Activated CD8-positive, alpha-beta T cell treated with anti-CD3 and anti-CD28 coated beads, Interleukin-2, amount 10 ng/mL, durations not matched to agents 7 days and 5 days (primary cell): ENCODE measurements around the gene LRRC52. TPM values are rescaled to one million over a fixed set of nuclear protein-coding genes. Genes with fewer than 3 reads are reported as not detected.

ENCODE experiments used
- ATAC-seq: fragments of 150-1000 bp; cut with Tn5 transposase; one replicate; pipeline ENCODE4 v1.10.0; 2021; ENCODE audit warnings: moderate library complexity
- CTCF ChIA-PET: fragments of 350-600 bp; sonication (Branson Sonifier 250); formaldehyde crosslinking; loops from one replicate; lab custom pipeline; 2021; ENCODE audit warnings: antibody characterized with exemption; lab: Charles Lee
- POLR2A ChIA-PET: fragments of 350-600 bp; sonication (Branson Sonifier 250); formaldehyde crosslinking; loops from one replicate; lab custom pipeline; 2021; ENCODE audit warnings: antibody characterized with exemption; lab: Charles Lee
- DNase-seq: peaks from one replicate; pipeline ENCODE4 v3.0.0-alpha.2; 2020
- H3K27ac Mint-ChIP-seq: one replicate; pipeline ENCODE4 v1.8.0; 2021; ENCODE audit warnings: mild to moderate bottlenecking, mixed read lengths
- H3K27me3 Mint-ChIP-seq: one replicate; pipeline ENCODE4 v1.8.0; 2021; ENCODE audit warnings: low read depth, mixed read lengths
- H3K36me3 Mint-ChIP-seq: one replicate; pipeline ENCODE4 v1.8.0; 2021; ENCODE audit warnings: low read depth, mixed read lengths
- H3K4me1 Mint-ChIP-seq: one replicate; pipeline ENCODE4 v1.8.0; 2021; ENCODE audit warnings: low read depth, mixed read lengths
- H3K4me3 Mint-ChIP-seq: one replicate; pipeline ENCODE4 v1.8.0; 2021; ENCODE audit warnings: mild to moderate bottlenecking, mixed read lengths
- H3K9me3 Mint-ChIP-seq: one replicate; pipeline ENCODE4 v1.8.0; 2022; ENCODE audit warnings: mixed read lengths; ENCODE audit not compliant: insufficient read depth
- total RNA-seq, 2 experiments: library from RNA; stranded (reverse); gene quantifications; one replicate each; pipeline ENCODE4 v1.2.3, GENCODE V29; 2021

The LRRC52 gene
- total RNA-seq, result not detected

- no peak within 1 kb of the TSS for H3K27ac Mint-ChIP-seq
Observed at GRCh38 chr1:165543532-165544438, at the start of gene LRRC52. LRRC52 (plus strand) TSS chr1:165544000; CDS start chr1:165544297, 297 bp downstream.

GRCh38 chr1:165494949-165495857, 48.6 kb upstream of the LRRC52 start:
- POLR2A ChIA-PET, result no interaction called here
- no peak for DNase-seq
- no peaks in the 10 kb centered on the region for H3K9me3 Mint-ChIP-seq
- CTCF ChIA-PET, result interaction anchor here (1.1 kb wide), 1 partner anchor 102 kb away, joined by 3 read pairs; no protein-coding TSS in a partner anchor
- ATAC-seq, result no peak
- no peak overlapping the region for H3K4me3 Mint-ChIP-seq
- no peaks in the 10 kb centered on the region for H3K36me3 Mint-ChIP-seq
- no peak overlapping the region for H3K27ac Mint-ChIP-seq
- no peaks in the 10 kb centered on the region for H3K4me1 Mint-ChIP-seq
- peaks cover 7% of the 10 kb centered on the region for H3K27me3 Mint-ChIP-seq

More at GRCh38 chr1:165543532-165544438, at the start of gene LRRC52:
- Mint-ChIP-seq H3K4me1 (no peaks in the 10 kb centered on the region), H3K36me3 (no peaks in the 10 kb centered on the region), H3K9me3 (no peaks in the 10 kb centered on the region), H3K4me3 (no peak within 1 kb of the TSS), H3K27me3 (peaks cover 28% of the 10 kb centered on the region)
- CTCF ChIA-PET, result no interaction called here
- POLR2A ChIA-PET, result no interaction called here
- no peak for ATAC-seq
- DNase-seq, result no peak

- peaks cover 7% of the 10 kb centered on the region for H3K27me3 Mint-ChIP-seq
- H3K9me3 Mint-ChIP-seq, result no peaks in the 10 kb centered on the region
- no peak overlapping the region for H3K27ac Mint-ChIP-seq
- ATAC-seq (no peak), DNase-seq (no peak)
- no peaks in the 10 kb centered on the region for H3K4me1 Mint-ChIP-seq
- ChIA-PET POLR2A (no interaction called here), CTCF (no interaction called here)
- H3K36me3 Mint-ChIP-seq, result no peaks in the 10 kb centered on the region
- H3K4me3 Mint-ChIP-seq, result no peak overlapping the region
Observed at GRCh38 chr1:165495858-165496205, 48.0 kb upstream of the LRRC52 start.

- Mint-ChIP-seq H3K4me1 (no peaks in the 10 kb centered on the region), H3K4me3 (no peak overlapping the region), H3K9me3 (no peaks in the 10 kb centered on the region), H3K27me3 (peaks cover 7% of the 10 kb centered on the region), H3K36me3 (no peaks in the 10 kb centered on the region), H3K27ac (no peak overlapping the region)
- DNase-seq (no peak), ATAC-seq (no peak)
- CTCF ChIA-PET, result no interaction called here
- POLR2A ChIA-PET, result no interaction called here
Observed at GRCh38 chr1:165496501-165496900, 47.3 kb upstream of the LRRC52 start.

- ATAC-seq, result no peak
Observed at GRCh38 chr1:165497069-165498013, 46.5 kb upstream of the LRRC52 start.

GRCh38 chr1:165501330-165501969, 42.4 kb upstream of the LRRC52 start:
- Mint-ChIP-seq H3K27ac (no peak overlapping the region), H3K27me3 (peaks cover 11% of the 10 kb centered on the region), H3K4me1 (no peaks in the 10 kb centered on the region), H3K9me3 (no peaks in the 10 kb centered on the region), H3K36me3 (no peaks in the 10 kb centered on the region), H3K4me3 (no peak overlapping the region)
- DNase-seq, result no peak
- CTCF ChIA-PET, result no interaction called here
- no peak for ATAC-seq
- POLR2A ChIA-PET, result no interaction called here

More at GRCh38 chr1:165497069-165498013, 46.5 kb upstream of the LRRC52 start:
- CTCF ChIA-PET, result no interaction called here
- Mint-ChIP-seq H3K36me3 (no peaks in the 10 kb centered on the region), H3K4me1 (no peaks in the 10 kb centered on the region), H3K27ac (no peak overlapping the region), H3K27me3 (peaks cover 9% of the 10 kb centered on the region), H3K4me3 (no peak overlapping the region), H3K9me3 (no peaks in the 10 kb centered on the region)
- POLR2A ChIA-PET, result no interaction called here
- no peak for DNase-seq

GRCh38 chr1:165501970-165502348, 41.8 kb upstream of the LRRC52 start:
- POLR2A ChIA-PET, result no interaction called here
- no peaks in the 10 kb centered on the region for H3K4me1 Mint-ChIP-seq
- H3K27me3 Mint-ChIP-seq, result peaks cover 11% of the 10 kb centered on the region
- CTCF ChIA-PET, result interaction anchor here (1.4 kb wide), 1 partner anchor 91 kb away, joined by 3 read pairs; no protein-coding TSS in a partner anchor
- H3K36me3 Mint-ChIP-seq, result no peaks in the 10 kb centered on the region
- no peak overlapping the region for H3K4me3 Mint-ChIP-seq
- DNase-seq, result no peak
- ATAC-seq, result no peak
- no peaks in the 10 kb centered on the region for H3K9me3 Mint-ChIP-seq
- no peak overlapping the region for H3K27ac Mint-ChIP-seq

GRCh38 chr1:165507570-165507969, 36.2 kb upstream of the LRRC52 start:
- no peaks in the 10 kb centered on the region for H3K4me1 Mint-ChIP-seq
- ATAC-seq (no peak), DNase-seq (no peak)
- CTCF ChIA-PET, result no interaction called here
- H3K36me3 Mint-ChIP-seq, result no peaks in the 10 kb centered on the region
- peaks cover 11% of the 10 kb centered on the region for H3K27me3 Mint-ChIP-seq
- no peaks in the 10 kb centered on the region for H3K9me3 Mint-ChIP-seq
- POLR2A ChIA-PET, result no interaction called here
- H3K27ac Mint-ChIP-seq, result no peak overlapping the region
- H3K4me3 Mint-ChIP-seq, result no peak overlapping the region

GRCh38 chr1:165508291-165508690, 35.5 kb upstream of the LRRC52 start:
- Mint-ChIP-seq H3K27me3 (peaks cover 11% of the 10 kb centered on the region), H3K36me3 (no peaks in the 10 kb centered on the region), H3K4me1 (no peaks in the 10 kb centered on the region), H3K4me3 (no peak overlapping the region), H3K27ac (no peak overlapping the region), H3K9me3 (no peaks in the 10 kb centered on the region)
- DNase-seq, result no peak
- ChIA-PET CTCF (no interaction called here), POLR2A (no interaction called here)
- ATAC-seq, result no peak

GRCh38 chr1:165512816-165513215, 31.0 kb upstream of the LRRC52 start:
- CTCF ChIA-PET, result no interaction called here

GRCh38 chr1:165516469-165516868, 27.3 kb upstream of the LRRC52 start:
- Mint-ChIP-seq H3K36me3 (no peaks in the 10 kb centered on the region), H3K4me1 (no peaks in the 10 kb centered on the region), H3K4me3 (no peak overlapping the region), H3K27me3 (peaks cover 10% of the 10 kb centered on the region), H3K27ac (no peak overlapping the region), H3K9me3 (no peaks in the 10 kb centered on the region)
- ChIA-PET POLR2A (no interaction called here), CTCF (no interaction called here)
- ATAC-seq (no peak), DNase-seq (no peak)

More at GRCh38 chr1:165512816-165513215, 31.0 kb upstream of the LRRC52 start:
- no peak overlapping the region for H3K27ac Mint-ChIP-seq
- no peaks in the 10 kb centered on the region for H3K4me1 Mint-ChIP-seq
- H3K36me3 Mint-ChIP-seq, result no peaks in the 10 kb centered on the region
- ATAC-seq (no peak), DNase-seq (no peak)
- POLR2A ChIA-PET, result no interaction called here
- peaks cover 8% of the 10 kb centered on the region for H3K27me3 Mint-ChIP-seq
- no peaks in the 10 kb centered on the region for H3K9me3 Mint-ChIP-seq
- no peak overlapping the region for H3K4me3 Mint-ChIP-seq
